ENCODE data around the gene STAT5B. TPM values are rescaled to one million over a fixed set of nuclear protein-coding genes. Genes with fewer than 3 reads are reported as not detected.

The STAT5B gene
- total and polyA plus RNA-seq, 2 of the 13 experiments (the other 11 are each of a cell fraction or from before 2014, with no cell fraction given), result 21.0 to 42.8 TPM

DNA sequence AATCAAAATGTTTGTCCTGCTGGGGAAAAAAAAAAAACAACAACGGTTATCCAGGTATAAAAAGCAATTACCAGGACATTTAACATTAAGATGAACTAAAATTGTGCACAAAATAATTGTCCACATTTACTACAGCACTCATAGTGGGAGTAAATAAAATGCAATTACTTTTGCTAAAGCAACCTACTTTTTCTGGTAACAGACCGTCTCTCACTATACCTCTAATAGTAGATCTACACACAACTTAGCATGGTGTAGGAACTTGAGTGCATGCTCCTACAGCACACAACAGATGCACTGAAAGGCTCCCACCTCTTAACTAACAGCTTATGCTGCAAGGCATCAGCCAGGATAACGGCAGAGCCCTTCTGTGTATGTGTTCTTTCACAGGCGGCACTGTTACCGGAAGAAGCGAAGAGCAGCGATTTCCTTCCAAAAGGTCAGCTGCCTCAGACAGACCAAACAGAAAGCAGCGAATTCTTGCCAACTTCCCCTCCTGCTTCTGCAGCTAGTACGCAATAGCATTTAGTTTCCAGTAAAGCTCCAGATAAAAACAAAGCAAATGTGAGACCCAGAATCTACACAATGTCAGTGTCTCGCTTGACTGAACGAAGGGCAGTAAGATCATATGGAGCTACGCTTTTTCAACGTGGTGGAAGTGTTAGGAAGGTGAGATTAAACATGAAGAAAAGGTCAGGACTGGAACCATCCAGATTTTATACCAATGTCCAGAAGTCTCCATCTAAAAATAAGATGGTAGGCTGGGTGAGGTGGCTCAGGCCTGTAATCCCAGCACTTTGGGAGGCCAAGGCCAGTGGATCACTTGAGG is 27.6 kb downstream of the STAT5B start (continued):
- TF ChIP-seq ZNF563 (CRISPR knock-in tag; IDR thresholded peaks at IDR 0.05) (no peak), FOXA3 (CRISPR knock-in tag; IDR thresholded peaks at IDR 0.05) (peak; percentile 50), ZNF501 (CRISPR knock-in tag; IDR thresholded peaks at IDR 0.05) (peak; percentile 84), ZNF766 (CRISPR knock-in tag; IDR thresholded peaks at IDR 0.05; ENCODE audit: borderline replicate concordance) (no peak), ZNF747 (CRISPR knock-in tag; IDR thresholded peaks at IDR 0.05; ENCODE audit: borderline replicate concordance) (0 out of 2 replicates have a peak, but pooled peaks have one; percentile 36), ZNF121 (CRISPR knock-in tag; IDR thresholded peaks at IDR 0.05) (no peak), TEAD3 (CRISPR knock-in tag; optimal IDR thresholded peaks at IDR 0.05; ENCODE audit: borderline replicate concordance) (peak; percentile 88), GLI4 (CRISPR knock-in tag; IDR thresholded peaks at IDR 0.05; ENCODE audit: borderline replicate concordance) (no peak), PAF1 (CRISPR knock-in tag; IDR thresholded peaks at IDR 0.05) (no peak), JUND (CRISPR knock-in tag; IDR thresholded peaks at IDR 0.05) (no peak), NFYC (CRISPR knock-in tag; IDR thresholded peaks at IDR 0.05) (peak; percentile 80), RNF2 (conservative IDR thresholded peaks at IDR 0.05; ENCODE audit: low read depth) (no peak), ZFP36L2 (CRISPR knock-in tag; IDR thresholded peaks at IDR 0.05) (no peak), XRCC5 (optimal IDR thresholded peaks at IDR 0.05; ENCODE audit: low read length) (peak; percentile 50), ERF (CRISPR knock-in tag; IDR thresholded peaks at IDR 0.05) (peak; percentile 73), ZNF264 (CRISPR knock-in tag; IDR thresholded peaks at IDR 0.05) (0 out of 2 replicates have a peak, but pooled peaks have one; percentile 46), ZBTB3 (CRISPR knock-in tag; IDR thresholded peaks at IDR 0.05; ENCODE audit: borderline replicate concordance, low read depth) (no peak)
- TF ChIP-seq, protein P1, sequence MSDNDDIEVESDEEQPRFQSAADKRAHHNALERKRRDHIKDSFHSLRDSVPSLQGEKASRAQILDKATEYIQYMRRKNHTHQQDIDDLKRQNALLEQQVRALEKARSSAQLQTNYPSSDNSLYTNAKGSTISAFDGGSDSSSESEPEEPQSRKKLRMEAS (IDR thresholded peaks at IDR 0.05), result peak; percentile 62; the same call in 1 of the 2 replicates
- TF ChIP-seq, protein P2, sequence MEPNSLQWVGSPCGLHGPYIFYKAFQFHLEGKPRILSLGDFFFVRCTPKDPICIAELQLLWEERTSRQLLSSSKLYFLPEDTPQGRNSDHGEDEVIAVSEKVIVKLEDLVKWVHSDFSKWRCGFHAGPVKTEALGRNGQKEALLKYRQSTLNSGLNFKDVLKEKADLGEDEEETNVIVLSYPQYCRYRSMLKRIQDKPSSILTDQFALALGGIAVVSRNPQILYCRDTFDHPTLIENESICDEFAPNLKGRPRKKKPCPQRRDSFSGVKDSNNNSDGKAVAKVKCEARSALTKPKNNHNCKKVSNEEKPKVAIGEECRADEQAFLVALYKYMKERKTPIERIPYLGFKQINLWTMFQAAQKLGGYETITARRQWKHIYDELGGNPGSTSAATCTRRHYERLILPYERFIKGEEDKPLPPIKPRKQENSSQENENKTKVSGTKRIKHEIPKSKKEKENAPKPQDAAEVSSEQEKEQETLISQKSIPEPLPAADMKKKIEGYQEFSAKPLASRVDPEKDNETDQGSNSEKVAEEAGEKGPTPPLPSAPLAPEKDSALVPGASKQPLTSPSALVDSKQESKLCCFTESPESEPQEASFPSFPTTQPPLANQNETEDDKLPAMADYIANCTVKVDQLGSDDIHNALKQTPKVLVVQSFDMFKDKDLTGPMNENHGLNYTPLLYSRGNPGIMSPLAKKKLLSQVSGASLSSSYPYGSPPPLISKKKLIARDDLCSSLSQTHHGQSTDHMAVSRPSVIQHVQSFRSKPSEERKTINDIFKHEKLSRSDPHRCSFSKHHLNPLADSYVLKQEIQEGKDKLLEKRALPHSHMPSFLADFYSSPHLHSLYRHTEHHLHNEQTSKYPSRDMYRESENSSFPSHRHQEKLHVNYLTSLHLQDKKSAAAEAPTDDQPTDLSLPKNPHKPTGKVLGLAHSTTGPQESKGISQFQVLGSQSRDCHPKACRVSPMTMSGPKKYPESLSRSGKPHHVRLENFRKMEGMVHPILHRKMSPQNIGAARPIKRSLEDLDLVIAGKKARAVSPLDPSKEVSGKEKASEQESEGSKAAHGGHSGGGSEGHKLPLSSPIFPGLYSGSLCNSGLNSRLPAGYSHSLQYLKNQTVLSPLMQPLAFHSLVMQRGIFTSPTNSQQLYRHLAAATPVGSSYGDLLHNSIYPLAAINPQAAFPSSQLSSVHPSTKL (CRISPR knock-in tag; IDR thresholded peaks at IDR 0.05), result peak; percentile 82
- TF ChIP-seq, protein P3, sequence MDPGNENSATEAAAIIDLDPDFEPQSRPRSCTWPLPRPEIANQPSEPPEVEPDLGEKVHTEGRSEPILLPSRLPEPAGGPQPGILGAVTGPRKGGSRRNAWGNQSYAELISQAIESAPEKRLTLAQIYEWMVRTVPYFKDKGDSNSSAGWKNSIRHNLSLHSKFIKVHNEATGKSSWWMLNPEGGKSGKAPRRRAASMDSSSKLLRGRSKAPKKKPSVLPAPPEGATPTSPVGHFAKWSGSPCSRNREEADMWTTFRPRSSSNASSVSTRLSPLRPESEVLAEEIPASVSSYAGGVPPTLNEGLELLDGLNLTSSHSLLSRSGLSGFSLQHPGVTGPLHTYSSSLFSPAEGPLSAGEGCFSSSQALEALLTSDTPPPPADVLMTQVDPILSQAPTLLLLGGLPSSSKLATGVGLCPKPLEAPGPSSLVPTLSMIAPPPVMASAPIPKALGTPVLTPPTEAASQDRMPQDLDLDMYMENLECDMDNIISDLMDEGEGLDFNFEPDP (CRISPR knock-in tag; conservative IDR thresholded peaks at IDR 0.05), result no peak
- TF ChIP-seq, protein P4, sequence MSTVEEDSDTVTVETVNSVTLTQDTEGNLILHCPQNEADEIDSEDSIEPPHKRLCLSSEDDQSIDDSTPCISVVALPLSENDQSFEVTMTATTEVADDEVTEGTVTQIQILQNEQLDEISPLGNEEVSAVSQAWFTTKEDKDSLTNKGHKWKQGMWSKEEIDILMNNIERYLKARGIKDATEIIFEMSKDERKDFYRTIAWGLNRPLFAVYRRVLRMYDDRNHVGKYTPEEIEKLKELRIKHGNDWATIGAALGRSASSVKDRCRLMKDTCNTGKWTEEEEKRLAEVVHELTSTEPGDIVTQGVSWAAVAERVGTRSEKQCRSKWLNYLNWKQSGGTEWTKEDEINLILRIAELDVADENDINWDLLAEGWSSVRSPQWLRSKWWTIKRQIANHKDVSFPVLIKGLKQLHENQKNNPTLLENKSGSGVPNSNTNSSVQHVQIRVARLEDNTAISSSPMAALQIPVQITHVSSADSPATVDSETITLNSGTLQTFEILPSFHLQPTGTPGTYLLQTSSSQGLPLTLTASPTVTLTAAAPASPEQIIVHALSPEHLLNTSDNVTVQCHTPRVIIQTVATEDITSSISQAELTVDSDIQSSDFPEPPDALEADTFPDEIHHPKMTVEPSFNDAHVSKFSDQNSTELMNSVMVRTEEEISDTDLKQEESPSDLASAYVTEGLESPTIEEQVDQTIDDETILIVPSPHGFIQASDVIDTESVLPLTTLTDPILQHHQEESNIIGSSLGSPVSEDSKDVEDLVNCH (CRISPR knock-in tag; IDR thresholded peaks at IDR 0.05), result no peak
